ENCODE data around the gene APP. TPM values are rescaled to one million over a fixed set of nuclear protein-coding genes. Genes with fewer than 3 reads are reported as not detected.

Gene APP
- total RNA-seq, 4 donors from 2014 or later: 234 to 376 (median 343) TPM

GRCh38 chr21:25837533-25838265 lies 332.9 kb downstream of the APP start:
- DNase-seq (ENCODE audit: low spot score in 2 of 2): no peak

GRCh38 chr21:25836396-25836795 lies 334.2 kb downstream of the APP start:
- TF ChIP-seq POLR2A (IDR thresholded peaks at IDR 0.05): no peak
- no peak for TF ChIP-seq CTCF (IDR thresholded peaks at IDR 0.05)
- no peak for TF ChIP-seq POLR2AphosphoS5 (IDR thresholded peaks at IDR 0.05)
- no peak for TF ChIP-seq EP300 (IDR thresholded peaks at IDR 0.05)
- WGBS: 74% methylated on average over 2 of the region's 2 CpGs
- Histone ChIP-seq H3K9me3 (peaks cover 7% of the 10 kb centered on the region), H3K36me3 (no peaks in the 10 kb centered on the region), H3K27ac (no peak overlapping the region), H3K4me3 (no peak overlapping the region), H3K4me1 (peaks cover 6% of the 10 kb centered on the region), H3K27me3 (no peaks in the 10 kb centered on the region)
- no peak for DNase-seq (ENCODE audit: low spot score in 2 of 2)

More at GRCh38 chr21:25837533-25838265, 332.9 kb downstream of the APP start:
- TF ChIP-seq POLR2A (IDR thresholded peaks at IDR 0.05) (no peak), CTCF (IDR thresholded peaks at IDR 0.05) (no peak), POLR2AphosphoS5 (IDR thresholded peaks at IDR 0.05) (no peak), EP300 (IDR thresholded peaks at IDR 0.05) (no peak)
- Histone ChIP-seq H3K4me3 (no peak overlapping the region), H3K9me3 (peaks cover 7% of the 10 kb centered on the region), H3K27ac (no peak overlapping the region), H3K4me1 (peaks cover 6% of the 10 kb centered on the region), H3K36me3 (no peaks in the 10 kb centered on the region), H3K27me3 (peaks cover 7% of the 10 kb centered on the region)
- 39% methylated on average over 4 of the region's 4 CpGs for WGBS

GRCh38 chr21:25834381-25834780 lies 336.2 kb downstream of the APP start:
- Histone ChIP-seq H3K9me3 (peaks cover 7% of the 10 kb centered on the region), H3K4me3 (no peak overlapping the region), H3K27me3 (no peaks in the 10 kb centered on the region), H3K4me1 (peaks cover 6% of the 10 kb centered on the region), H3K36me3 (no peaks in the 10 kb centered on the region), H3K27ac (no peak overlapping the region)
- DNase-seq (ENCODE audit: low spot score in 2 of 2): no peak
- TF ChIP-seq EP300 (IDR thresholded peaks at IDR 0.05) (no peak), CTCF (IDR thresholded peaks at IDR 0.05) (no peak), POLR2AphosphoS5 (IDR thresholded peaks at IDR 0.05) (no peak), POLR2A (IDR thresholded peaks at IDR 0.05) (no peak)
- 48% methylated on average over 3 of the region's 3 CpGs for WGBS

GRCh38 chr21:25831300-25831960 lies 339.1 kb downstream of the APP start:
- Histone ChIP-seq H3K27me3 (no peaks in the 10 kb centered on the region), H3K36me3 (no peaks in the 10 kb centered on the region), H3K27ac (no peak overlapping the region), H3K4me3 (no peak overlapping the region), H3K4me1 (peaks cover 6% of the 10 kb centered on the region), H3K9me3 (peaks cover 7% of the 10 kb centered on the region)
- TF ChIP-seq POLR2A (IDR thresholded peaks at IDR 0.05) (no peak), CTCF (IDR thresholded peaks at IDR 0.05) (no peak)
- 78% methylated on average over 2 of the region's 2 CpGs for WGBS
- no peak for DNase-seq (ENCODE audit: low spot score in 2 of 2)
